Panc1 (cell line): ENCODE results near the gene HNRNPDL. TPM values are rescaled to one million over a fixed set of nuclear protein-coding genes. Genes with fewer than 3 reads are reported as not detected.

Experiments used
- ATAC-seq: fragments of 200-7000 bp; cut with Tn5 transposase; 2 replicates; pipeline ENCODE4 v1.9.1; 2020; ENCODE audit warnings: mild to moderate bottlenecking, moderate library complexity
- BruUV-seq: library from RNA; stranded (reverse); fragments of 400-500 nt; replicated peaks from 2 replicates; lab custom pipeline; 2021; lab: Mats Ljungman, UMichigan
- CTCF ChIA-PET: fragments of 300-600 bp; sonication (Branson Sonifier 250); formaldehyde crosslinking; loops from one replicate; lab custom pipeline; 2022; ENCODE audit warnings: antibody characterized with exemption; lab: Charles Lee
- POLR2A ChIA-PET: fragments of 300-600 bp; sonication (Branson Sonifier 250); formaldehyde crosslinking; loops from one replicate; lab custom pipeline; 2022; ENCODE audit warnings: antibody characterized with exemption; lab: Charles Lee
- DNase-seq: peaks from one replicate; pipeline ENCODE4 v3.0.0-alpha.2; 2010; ENCODE audit warnings: low read depth, low spot score
- H3K27ac ChIP-seq: 2 replicates; pipeline ENCODE4 v1.5.1; 2011; ENCODE audit warnings: mild to moderate bottlenecking, low read length, inconsistent platforms
- H3K27me3 ChIP-seq: fragments of 200-500 bp; sonication (Bioruptor generic); 2 replicates; pipeline ENCODE4 v1.6.0; 2014; ENCODE audit warnings: low read length, inconsistent platforms; ENCODE audit not compliant: control insufficient read depth, insufficient read depth
- H3K36me3 ChIP-seq: fragments of 200-500 bp; sonication (Bioruptor generic); 2 replicates; pipeline ENCODE4 v1.5.1; 2014; ENCODE audit warnings: inconsistent platforms, mild to moderate bottlenecking, low read length, moderate library complexity; ENCODE audit not compliant: control insufficient read depth, insufficient read depth
- H3K4me1 ChIP-seq: 2 replicates; pipeline ENCODE4 v1.5.1; 2011; ENCODE audit warnings: inconsistent platforms, mild to moderate bottlenecking, low read length, moderate library complexity; ENCODE audit not compliant: control insufficient read depth, insufficient read depth
- H3K4me3 ChIP-seq, 2 experiments: 2 replicates each; pipeline ENCODE4 v1.5.1; 2011 to 2012; ENCODE audit warnings: low read depth in 2 of 2, low read length in 2 of 2, mild to moderate bottlenecking in 2 of 2, inconsistent platforms in 1 of 2, moderate library complexity in 1 of 2
- H3K9me3 ChIP-seq: fragments of 200-500 bp; sonication (Bioruptor generic); 2 replicates; pipeline ENCODE4 v1.5.1; 2014; ENCODE audit warnings: low read depth, mild to moderate bottlenecking, inconsistent platforms, low read length, moderate library complexity; ENCODE audit not compliant: control insufficient read depth, insufficient read depth
- POLR2AphosphoS5 ChIP-seq: IDR thresholded peaks from 2 replicates; pipeline ENCODE4 v1.6.1; 2012; ENCODE audit warnings: mild to moderate bottlenecking, low read depth, low read length, moderate library complexity
- REST ChIP-seq, 2 experiments: IDR thresholded peaks; 2 replicates each; pipeline ENCODE4 v1.6.1; 2011 to 2012; ENCODE audit warnings: low read depth in 2 of 2, control low read depth in 1 of 2, low read length in 1 of 2, mild to moderate bottlenecking in 1 of 2, moderate library complexity in 1 of 2; ENCODE audit not compliant: insufficient read depth in 1 of 2
- SIN3A ChIP-seq: IDR thresholded peaks from 2 replicates; pipeline ENCODE4 v1.6.1; 2012; ENCODE audit warnings: low read depth, mild to moderate bottlenecking, low read length, moderate library complexity, borderline replicate concordance; ENCODE audit not compliant: insufficient read depth
- TCF7L2 ChIP-seq: IDR thresholded peaks from 2 replicates; pipeline ENCODE4 v1.6.1; 2011; ENCODE audit warnings: mild to moderate bottlenecking, low read depth, low read length, inconsistent platforms
- in situ Hi-C: cut with HindIII; loops from 2 replicates; pipeline ENCODE4 v1.10.0; 2016; ENCODE audit warnings: low sequenced_read_pairs, low pct_unique_long_range_greater_than_20kb
- intact Hi-C: fragments of 100-400 bp; cut with micrococcal nuclease; formaldehyde crosslinking; loops from one replicate; pipeline ENCODE4 v1.10.0; 2022; ENCODE audit not compliant: unreplicated experiment
- total RNA-seq: library from RNA; stranded (reverse); gene quantifications from one replicate; pipeline ENCODE4 v1.2.1, GENCODE V29; 2021; ENCODE audit not compliant: unreplicated experiment
- TF ChIP-seq, protein P1 (sequence below): fragments of 450-650 bp; IDR thresholded peaks from 2 replicates; pipeline ENCODE4 v1.5.1; 2017; ENCODE audit warnings: mild to moderate bottlenecking

HNRNPDL gene
- total RNA-seq, 1 experiment from 2014 or later = 146 TPM

DNA sequence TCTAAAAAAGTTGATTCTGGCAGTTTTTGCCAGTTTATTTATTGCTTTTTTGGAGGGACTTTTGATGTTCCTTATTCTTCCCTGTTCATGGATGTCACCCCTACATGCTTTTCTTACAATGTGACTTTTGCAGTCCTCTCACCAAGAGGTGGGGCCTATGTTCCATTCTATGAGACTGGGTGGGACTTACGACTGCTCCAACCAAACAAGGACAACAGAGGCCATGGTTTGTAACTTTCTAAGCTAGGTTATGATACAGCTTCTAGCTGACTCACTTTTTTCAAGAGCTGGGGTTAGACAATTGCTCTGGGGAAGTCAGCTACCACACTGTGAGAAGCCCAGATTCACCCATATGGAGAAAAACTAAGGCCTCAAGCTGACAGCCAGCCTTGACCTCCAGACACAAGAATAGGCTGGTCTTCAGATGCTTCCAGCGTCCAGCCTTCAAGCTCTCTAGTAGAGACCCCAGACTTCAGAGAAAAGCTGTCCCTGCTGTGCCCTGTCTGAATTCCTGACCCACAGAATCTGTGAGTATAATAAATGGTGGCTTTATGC is 39.6 kb upstream of the HNRNPDL start:
- Histone ChIP-seq H3K36me3 (no peaks in the 10 kb centered on the region; the same call in 1 of the 2 replicates), H3K9me3 (no peaks in the 10 kb centered on the region), H3K27me3 (no peaks in the 10 kb centered on the region), H3K27ac (no peak overlapping the region), H3K4me3 (no peak overlapping the region), H3K4me1 (no peaks in the 10 kb centered on the region)
- intact Hi-C loops (no loop called here), in situ Hi-C loops (no loop called here)
- TF ChIP-seq, protein P1, sequence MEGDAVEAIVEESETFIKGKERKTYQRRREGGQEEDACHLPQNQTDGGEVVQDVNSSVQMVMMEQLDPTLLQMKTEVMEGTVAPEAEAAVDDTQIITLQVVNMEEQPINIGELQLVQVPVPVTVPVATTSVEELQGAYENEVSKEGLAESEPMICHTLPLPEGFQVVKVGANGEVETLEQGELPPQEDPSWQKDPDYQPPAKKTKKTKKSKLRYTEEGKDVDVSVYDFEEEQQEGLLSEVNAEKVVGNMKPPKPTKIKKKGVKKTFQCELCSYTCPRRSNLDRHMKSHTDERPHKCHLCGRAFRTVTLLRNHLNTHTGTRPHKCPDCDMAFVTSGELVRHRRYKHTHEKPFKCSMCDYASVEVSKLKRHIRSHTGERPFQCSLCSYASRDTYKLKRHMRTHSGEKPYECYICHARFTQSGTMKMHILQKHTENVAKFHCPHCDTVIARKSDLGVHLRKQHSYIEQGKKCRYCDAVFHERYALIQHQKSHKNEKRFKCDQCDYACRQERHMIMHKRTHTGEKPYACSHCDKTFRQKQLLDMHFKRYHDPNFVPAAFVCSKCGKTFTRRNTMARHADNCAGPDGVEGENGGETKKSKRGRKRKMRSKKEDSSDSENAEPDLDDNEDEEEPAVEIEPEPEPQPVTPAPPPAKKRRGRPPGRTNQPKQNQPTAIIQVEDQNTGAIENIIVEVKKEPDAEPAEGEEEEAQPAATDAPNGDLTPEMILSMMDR = 0 out of 2 replicates have a peak, but pooled peaks have one; percentile 7
- no peak for TF ChIP-seq TCF7L2
- ChIA-PET POLR2A (interaction anchor here (0.5 kb wide), 1 partner anchor 99 kb away, joined by 5 read pairs; no protein-coding TSS in a partner anchor), CTCF (no interaction called here)
- DNase-seq (no peak), ATAC-seq (no peak)
- no TSS peak for BruUV-seq

GRCh38 chr4:82467471-82467870 is 37.2 kb upstream of the HNRNPDL start:
- no peak overlapping the region for H3K27ac ChIP-seq
- in situ Hi-C loops (no loop called here), intact Hi-C loops (no loop called here)
- BruUV-seq = no TSS peak
- H3K9me3 ChIP-seq = no peaks in the 10 kb centered on the region
- CTCF ChIA-PET = no interaction called here
- DNase-seq = no peak
- H3K36me3 ChIP-seq = no peaks in the 10 kb centered on the region; the same call in 1 of the 2 replicates
- H3K4me1 ChIP-seq = no peaks in the 10 kb centered on the region
- POLR2A ChIA-PET = no interaction called here
- TF ChIP-seq TCF7L2 = no peak
- TF ChIP-seq REST (IDR thresholded peaks at IDR 0.05; ENCODE audit: insufficient read depth in 1 of 2, low read depth in 2 of 2, low read length in 1 of 2) = no peak
- no peak for TF ChIP-seq POLR2AphosphoS5
- TF ChIP-seq, protein P1 = no peak
- TF ChIP-seq SIN3A = no peak
- ATAC-seq = no peak
- no peak overlapping the region for H3K4me3 ChIP-seq
- H3K27me3 ChIP-seq = no peaks in the 10 kb centered on the region
